Neural progenitor cell (in vitro differentiated cells): ENCODE data around the gene TCEANC. TPM values are rescaled to one million over a fixed set of nuclear protein-coding genes. Genes with fewer than 3 reads are reported as not detected.

Experiments used
- DNase-seq: peaks from one replicate; pipeline ENCODE4 v3.0.0-alpha.2; 2016; ENCODE audit warnings: low spot score
- H2AFZ ChIP-seq: fragments of 200-600 bp; sonication (generic); replicated peaks from 2 replicates; pipeline ENCODE4 v1.6.1; 2016; ENCODE audit warnings: antibody characterized with exemption
- H3F3A ChIP-seq: fragments of 200-600 bp; sonication (generic); 2 replicates; pipeline ENCODE4 v1.6.1; 2016; ENCODE audit warnings: antibody characterized with exemption, low read depth
- H3K27ac ChIP-seq: fragments of 200-600 bp; sonication (generic); 2 replicates; pipeline ENCODE4 v1.5.1; 2016; ENCODE audit warnings: mild to moderate bottlenecking
- H3K27me3 ChIP-seq: fragments of 200-600 bp; sonication (generic); 2 replicates; pipeline ENCODE4 v1.6.1; 2016; ENCODE audit warnings: mild to moderate bottlenecking, moderate library complexity
- H3K36me3 ChIP-seq: fragments of 200-600 bp; sonication (generic); 2 replicates; pipeline ENCODE4 v1.5.1; 2016
- H3K4me1 ChIP-seq: fragments of 200-600 bp; sonication (generic); 2 replicates; pipeline ENCODE4 v1.6.1; 2016; ENCODE audit warnings: mixed run types
- H3K4me2 ChIP-seq: fragments of 200-600 bp; sonication (generic); 2 replicates; pipeline ENCODE4 v1.6.1; 2016
- H3K4me3 ChIP-seq: fragments of 200-600 bp; sonication (generic); 2 replicates; pipeline ENCODE4 v1.5.1; 2016
- H3K79me2 ChIP-seq: fragments of 200-600 bp; sonication (generic); 2 replicates; pipeline ENCODE4 v1.6.1; 2016; ENCODE audit warnings: low read depth
- H3K9ac ChIP-seq: fragments of 200-600 bp; sonication (generic); 2 replicates; pipeline ENCODE4 v1.6.1; 2016
- H3K9me3 ChIP-seq: fragments of 200-600 bp; sonication (generic); 2 replicates; pipeline ENCODE4 v1.5.1; 2016; ENCODE audit warnings: low read depth
- H4K20me1 ChIP-seq: fragments of 200-600 bp; sonication (generic); 2 replicates; pipeline ENCODE4 v1.6.1; 2016; ENCODE audit warnings: low read depth
- H3K27ac Mint-ChIP-seq: 3 replicates; pipeline ENCODE4 v1.8.0; 2021; ENCODE audit warnings: mixed read lengths
- H3K27me3 Mint-ChIP-seq: 2 replicates; pipeline ENCODE4 v1.8.0; 2022; ENCODE audit warnings: low read depth, mild to moderate bottlenecking, inconsistent platforms, moderate library complexity, mixed read lengths; ENCODE audit not compliant: insufficient read depth
- H3K36me3 Mint-ChIP-seq: 3 replicates; pipeline ENCODE4 v1.8.0; 2021; ENCODE audit warnings: mixed read lengths
- H3K4me1 Mint-ChIP-seq: 3 replicates; pipeline ENCODE4 v1.8.0; 2021; ENCODE audit warnings: mixed read lengths
- H3K4me3 Mint-ChIP-seq: 3 replicates; pipeline ENCODE4 v1.8.0; 2021; ENCODE audit warnings: mild to moderate bottlenecking, moderate library complexity, mixed read lengths
- H3K9me3 Mint-ChIP-seq: 3 replicates; pipeline ENCODE4 v1.8.0; 2020; ENCODE audit warnings: mixed read lengths
- EZH2 ChIP-seq: fragments of 200-600 bp; sonication (generic); IDR thresholded peaks from 2 replicates; pipeline ENCODE4 v1.6.1; 2017; ENCODE audit warnings: antibody characterized with exemption, mild to moderate bottlenecking, moderate library complexity
- EZH2phosphoT487 ChIP-seq: fragments of 200-600 bp; sonication (generic); IDR thresholded peaks from 2 replicates; pipeline ENCODE4 v1.6.1; 2017; ENCODE audit warnings: antibody characterized with exemption
- total RNA-seq: library from RNA; depleted of rRNA; stranded (reverse); fragments of >200 nt; gene quantifications from 2 replicates; pipeline ENCODE4 v1.2.3, GENCODE V29; 2015; ENCODE audit warnings: low replicate concordance
- TF ChIP-seq, protein P1 (sequence below): fragments of 200-600 bp; sonication (generic); IDR thresholded peaks from 2 replicates; pipeline ENCODE4 v1.5.1; 2017; ENCODE audit warnings: antibody characterized with exemption, mild to moderate bottlenecking

TCEANC gene
- total RNA-seq, 1 donor from 2014 or later, result 6.8 TPM

DNA sequence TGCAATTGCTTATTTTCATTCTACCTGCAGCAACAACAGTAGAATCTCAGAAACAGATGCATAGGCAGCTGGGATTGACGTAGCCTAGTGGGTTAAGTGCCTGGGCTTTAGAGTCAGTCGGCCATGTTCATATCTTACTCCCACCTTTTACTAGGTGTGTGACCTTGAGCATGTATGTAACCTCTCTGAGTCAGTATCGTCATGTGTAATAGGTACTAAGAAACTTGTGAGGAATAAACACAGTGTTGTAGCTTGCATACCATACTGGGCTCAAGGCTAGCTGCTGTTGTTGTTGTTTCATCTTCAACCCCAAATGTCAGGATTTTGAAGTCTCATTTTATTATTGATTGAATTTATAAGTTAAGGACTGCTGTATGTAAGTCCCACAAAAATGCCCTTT lies 50.2 kb downstream of the TCEANC start:
- Histone ChIP-seq H3K4me3 (no peak overlapping the region), H3F3A (no peaks in the 10 kb centered on the region), H3K27ac (no peak overlapping the region), H3K36me3 (no peaks in the 10 kb centered on the region), H3K4me2 (no peak overlapping the region), H2AFZ (no peak overlapping the region), H3K4me1 (peaks cover 9% of the 10 kb centered on the region), H4K20me1 (peaks cover 67% of the 10 kb centered on the region), H3K9me3 (no peaks in the 10 kb centered on the region), H3K27me3 (no peaks in the 10 kb centered on the region), H3K9ac (no peak overlapping the region), H3K79me2 (peaks cover 73% of the 10 kb centered on the region)
- H3K4me1 Mint-ChIP-seq, result no peaks in the 10 kb centered on the region
- H3K36me3 Mint-ChIP-seq, result peaks cover 9% of the 10 kb centered on the region
- TF ChIP-seq EZH2phosphoT487 (no peak), EZH2 (no peak)
- TF ChIP-seq, protein P1, sequence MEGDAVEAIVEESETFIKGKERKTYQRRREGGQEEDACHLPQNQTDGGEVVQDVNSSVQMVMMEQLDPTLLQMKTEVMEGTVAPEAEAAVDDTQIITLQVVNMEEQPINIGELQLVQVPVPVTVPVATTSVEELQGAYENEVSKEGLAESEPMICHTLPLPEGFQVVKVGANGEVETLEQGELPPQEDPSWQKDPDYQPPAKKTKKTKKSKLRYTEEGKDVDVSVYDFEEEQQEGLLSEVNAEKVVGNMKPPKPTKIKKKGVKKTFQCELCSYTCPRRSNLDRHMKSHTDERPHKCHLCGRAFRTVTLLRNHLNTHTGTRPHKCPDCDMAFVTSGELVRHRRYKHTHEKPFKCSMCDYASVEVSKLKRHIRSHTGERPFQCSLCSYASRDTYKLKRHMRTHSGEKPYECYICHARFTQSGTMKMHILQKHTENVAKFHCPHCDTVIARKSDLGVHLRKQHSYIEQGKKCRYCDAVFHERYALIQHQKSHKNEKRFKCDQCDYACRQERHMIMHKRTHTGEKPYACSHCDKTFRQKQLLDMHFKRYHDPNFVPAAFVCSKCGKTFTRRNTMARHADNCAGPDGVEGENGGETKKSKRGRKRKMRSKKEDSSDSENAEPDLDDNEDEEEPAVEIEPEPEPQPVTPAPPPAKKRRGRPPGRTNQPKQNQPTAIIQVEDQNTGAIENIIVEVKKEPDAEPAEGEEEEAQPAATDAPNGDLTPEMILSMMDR, result no peak
- no peaks in the 10 kb centered on the region for H3K27me3 Mint-ChIP-seq
- DNase-seq, result no peak
- no peak overlapping the region for H3K27ac Mint-ChIP-seq
- H3K9me3 Mint-ChIP-seq, result peaks cover 2% of the 10 kb centered on the region
- no peak overlapping the region for H3K4me3 Mint-ChIP-seq

DNA sequence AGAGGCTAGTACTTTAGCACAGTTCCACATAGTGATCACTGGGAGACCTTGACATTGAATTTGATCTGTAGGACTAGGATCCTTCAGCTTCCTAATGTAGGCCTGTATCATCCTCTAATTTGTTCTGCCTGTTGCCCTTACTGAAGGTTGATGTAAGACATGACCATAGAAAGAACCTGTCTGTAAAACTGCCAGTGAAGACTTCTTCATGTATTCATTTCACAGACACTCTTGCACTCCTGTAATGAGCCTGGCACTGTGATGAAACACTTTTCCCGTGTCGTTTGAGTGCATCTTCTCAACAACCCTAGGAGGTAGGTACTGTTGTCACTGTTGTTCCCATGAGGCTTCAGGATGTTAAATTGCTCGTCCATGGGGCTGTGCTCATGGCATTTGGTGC lies 50.6 kb downstream of the TCEANC start:
- Mint-ChIP-seq H3K27me3 (no peaks in the 10 kb centered on the region), H3K4me1 (no peaks in the 10 kb centered on the region), H3K9me3 (peaks cover 2% of the 10 kb centered on the region), H3K27ac (no peak overlapping the region), H3K36me3 (peaks cover 9% of the 10 kb centered on the region), H3K4me3 (no peak overlapping the region)
- H4K20me1 ChIP-seq, result peaks cover 62% of the 10 kb centered on the region
- H2AFZ ChIP-seq, result no peak overlapping the region
- no peak overlapping the region for H3K9ac ChIP-seq
- peaks cover 9% of the 10 kb centered on the region for H3K4me1 ChIP-seq
- DNase-seq, result no peak
- no peaks in the 10 kb centered on the region for H3F3A ChIP-seq
- H3K79me2 ChIP-seq, result peaks cover 68% of the 10 kb centered on the region
- no peak overlapping the region for H3K27ac ChIP-seq
- TF ChIP-seq EZH2phosphoT487, result no peak
- H3K9me3 ChIP-seq, result no peaks in the 10 kb centered on the region
- H3K4me2 ChIP-seq, result no peak overlapping the region
- H3K4me3 ChIP-seq, result no peak overlapping the region
- H3K27me3 ChIP-seq, result no peaks in the 10 kb centered on the region
- no peaks in the 10 kb centered on the region for H3K36me3 ChIP-seq

DNA sequence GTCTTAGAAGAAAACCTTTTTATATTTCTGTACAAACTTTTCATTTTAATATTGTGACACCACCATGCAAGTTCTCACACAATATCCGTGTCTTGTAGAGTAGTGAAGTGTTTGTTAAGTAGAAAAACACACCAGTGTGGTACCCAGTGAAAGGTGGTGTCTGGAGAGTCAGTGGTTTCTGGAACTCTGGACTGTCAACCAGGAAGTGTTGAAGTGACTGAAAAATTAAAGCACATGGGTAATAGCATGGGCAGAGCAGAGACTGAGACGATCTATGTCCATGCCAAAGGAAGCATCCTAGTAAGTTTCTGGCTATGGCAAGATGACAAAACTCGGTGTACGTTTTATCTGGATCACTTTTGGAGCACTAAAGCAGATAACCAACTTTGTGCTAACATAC lies 58.2 kb downstream of the TCEANC start:
- Mint-ChIP-seq H3K4me1 (no peaks in the 10 kb centered on the region), H3K27ac (no peak overlapping the region)
- H3F3A ChIP-seq, result no peaks in the 10 kb centered on the region

More for the DNA sequence above, 58.2 kb downstream of the TCEANC start:
- Mint-ChIP-seq H3K9me3 (peaks cover 4% of the 10 kb centered on the region), H3K36me3 (peaks cover 28% of the 10 kb centered on the region), H3K4me3 (no peak overlapping the region), H3K27me3 (peaks cover 2% of the 10 kb centered on the region)
- H3K4me2 ChIP-seq, result no peak overlapping the region
- peaks cover 3% of the 10 kb centered on the region for H3K79me2 ChIP-seq
- H3K27ac ChIP-seq, result no peak overlapping the region
- no peak for DNase-seq
- peaks cover 8% of the 10 kb centered on the region for H4K20me1 ChIP-seq
- no peaks in the 10 kb centered on the region for H3K27me3 ChIP-seq
- peaks cover 5% of the 10 kb centered on the region for H3K36me3 ChIP-seq
- H3K9ac ChIP-seq, result no peak overlapping the region
- TF ChIP-seq, protein P1, result no peak
- no peak for TF ChIP-seq EZH2phosphoT487
- TF ChIP-seq EZH2, result no peak
- no peak overlapping the region for H2AFZ ChIP-seq
- H3K9me3 ChIP-seq, result no peaks in the 10 kb centered on the region
- no peaks in the 10 kb centered on the region for H3K4me1 ChIP-seq
- H3K4me3 ChIP-seq, result no peak overlapping the region

Other genes starting within 250 kb of the TCEANC start
- gene EGFL6, start 83.5 kb upstream of the TCEANC start, total RNA-seq, result 0.19 and 1.2 TPM in 2 replicates
- 27.9 and 30.5 TPM in 2 replicates for gene RAB9A, start 36.0 kb downstream of the TCEANC start, total RNA-seq
- gene TRAPPC2, start 81.5 kb downstream of the TCEANC start, total RNA-seq, result 24.9 and 31.6 TPM in 2 replicates
- gene OFD1, start 81.6 kb downstream of the TCEANC start, total RNA-seq, result 23.3 and 36.0 TPM in 2 replicates
- gene GPM6B, start 164.0 kb downstream of the TCEANC start, total RNA-seq, result 49.6 and 69.2 TPM in 2 replicates